ENCODE results near the gene ZNF609. TPM values are rescaled to one million over a fixed set of nuclear protein-coding genes. Genes with fewer than 3 reads are reported as not detected.
"Not testable (repeated sequence)": the region's sequence is repeated elsewhere in the genome, so short reads cannot be mapped to it uniquely, and the experiment has no call there.

ZNF609 gene
- total RNA-seq, 1 donor from 2014 or later: 24.1 TPM

- no peak for TF ChIP-seq CTCF (IDR thresholded peaks at IDR 0.05)
- peaks cover 13% of the 10 kb centered on the region for H3K9me3 Mint-ChIP-seq (ENCODE audit: low read depth)
- no peak for DNase-seq (ENCODE audit: low spot score)
- no peak overlapping the region for H3K27ac Mint-ChIP-seq (ENCODE audit: unreplicated experiment)
- peaks cover 37% of the 10 kb centered on the region for H3K4me1 Mint-ChIP-seq (ENCODE audit: low read depth)
- H3K36me3 Mint-ChIP-seq (ENCODE audit: low read depth): peaks cover 5% of the 10 kb centered on the region
- no peak overlapping the region for H3K4me3 Mint-ChIP-seq (ENCODE audit: unreplicated experiment)
- H3K27me3 Mint-ChIP-seq (ENCODE audit: low read depth): no peaks in the 10 kb centered on the region
Observed at GRCh38 chr15:64640146-64640871, 179.9 kb downstream of the ZNF609 start.

GRCh38 chr15:64642875-64643274 is 182.5 kb downstream of the ZNF609 start:
- no peak overlapping the region for H3K4me3 Mint-ChIP-seq (ENCODE audit: unreplicated experiment)
- no peaks in the 10 kb centered on the region for H3K27me3 Mint-ChIP-seq (ENCODE audit: low read depth)
- peaks cover 20% of the 10 kb centered on the region for H3K4me1 Mint-ChIP-seq (ENCODE audit: low read depth)
- peaks cover 3% of the 10 kb centered on the region for H3K9me3 Mint-ChIP-seq (ENCODE audit: low read depth)
- DNase-seq (ENCODE audit: low spot score): no peak
- H3K36me3 Mint-ChIP-seq (ENCODE audit: low read depth): no peaks in the 10 kb centered on the region
- TF ChIP-seq CTCF (IDR thresholded peaks at IDR 0.05): no peak
- H3K27ac Mint-ChIP-seq (ENCODE audit: unreplicated experiment): no peak overlapping the region

GRCh38 chr15:64643685-64644084 is 183.3 kb downstream of the ZNF609 start:
- TF ChIP-seq CTCF (IDR thresholded peaks at IDR 0.05): no peak
- Mint-ChIP-seq H3K27ac (ENCODE audit: unreplicated experiment) (no peak overlapping the region), H3K4me1 (ENCODE audit: low read depth) (peaks cover 20% of the 10 kb centered on the region), H3K9me3 (ENCODE audit: low read depth) (no peaks in the 10 kb centered on the region), H3K4me3 (ENCODE audit: unreplicated experiment) (no peak overlapping the region), H3K27me3 (ENCODE audit: low read depth) (no peaks in the 10 kb centered on the region), H3K36me3 (ENCODE audit: low read depth) (no peaks in the 10 kb centered on the region)
- no peak for DNase-seq (ENCODE audit: low spot score)

GRCh38 chr15:64644811-64645210 is 184.4 kb downstream of the ZNF609 start:
- not testable (repeated sequence) for DNase-seq (ENCODE audit: low spot score); H3K9me3 Mint-ChIP-seq (ENCODE audit: low read depth); H3K36me3 Mint-ChIP-seq (ENCODE audit: low read depth); H3K27me3 Mint-ChIP-seq (ENCODE audit: low read depth); H3K4me3 Mint-ChIP-seq (ENCODE audit: unreplicated experiment); H3K27ac Mint-ChIP-seq (ENCODE audit: unreplicated experiment)
- H3K4me1 Mint-ChIP-seq (ENCODE audit: low read depth): peaks cover 17% of the 10 kb centered on the region

GRCh38 chr15:64645995-64646394 is 185.6 kb downstream of the ZNF609 start:
- Mint-ChIP-seq H3K27me3 (ENCODE audit: low read depth) (no peaks in the 10 kb centered on the region), H3K36me3 (ENCODE audit: low read depth) (no peaks in the 10 kb centered on the region), H3K27ac (ENCODE audit: unreplicated experiment) (no peak overlapping the region), H3K4me3 (ENCODE audit: unreplicated experiment) (no peak overlapping the region), H3K4me1 (ENCODE audit: low read depth) (peaks cover 7% of the 10 kb centered on the region), H3K9me3 (ENCODE audit: low read depth) (no peaks in the 10 kb centered on the region)
- no peak for TF ChIP-seq CTCF (IDR thresholded peaks at IDR 0.05)
- no peak for DNase-seq (ENCODE audit: low spot score)

- no peak for TF ChIP-seq CTCF (IDR thresholded peaks at IDR 0.05)
- Mint-ChIP-seq H3K4me3 (ENCODE audit: unreplicated experiment) (no peak overlapping the region), H3K27me3 (ENCODE audit: low read depth) (no peaks in the 10 kb centered on the region), H3K9me3 (ENCODE audit: low read depth) (no peaks in the 10 kb centered on the region), H3K27ac (ENCODE audit: unreplicated experiment) (no peak overlapping the region), H3K36me3 (ENCODE audit: low read depth) (no peaks in the 10 kb centered on the region), H3K4me1 (ENCODE audit: low read depth) (peaks cover 7% of the 10 kb centered on the region)
- no peak for DNase-seq (ENCODE audit: low spot score)
Observed at GRCh38 chr15:64647367-64647766, 187.0 kb downstream of the ZNF609 start.

All from chondrocyte (in vitro differentiated cells).